Heart left ventricle (tissue), 16 donors: ENCODE measurements around the gene POMP. TPM values are rescaled to one million over a fixed set of nuclear protein-coding genes. Genes with fewer than 3 reads are reported as not detected.

Source experiments
- ATAC-seq, 4 donors: fragments of 200-7000 bp; cut with Tn5 transposase; one replicate each; pipeline ENCODE4 v1.9.1; 2020 to 2022; ENCODE audit warnings: moderate library complexity in 4 of 4, mild to moderate bottlenecking in 3 of 4, moderate number of reproducible peaks in 1 of 4
- DNase-seq, 5 donors: peaks; one replicate each; pipeline ENCODE4 v3.0.0-alpha.2; 2020
- H3K27ac ChIP-seq, 12 donors: fragments of 200-600 bp; sonication (generic) in 4 of 12; one replicate each; pipeline versions ENCODE4 v1.5.0 to v1.8.0; 2016 to 2022; ENCODE audit warnings: mild to moderate bottlenecking in 2 of 12
- H3K27me3 ChIP-seq, 9 donors: fragments of 200-600 bp; sonication (generic) in 2 of 9; one replicate each; pipeline versions ENCODE4 v1.5.1 to v1.8.0; 2016 to 2022; ENCODE audit warnings: mild to moderate bottlenecking in 3 of 9
- H3K36me3 ChIP-seq, 9 donors: fragments of 200-600 bp; sonication (generic) in 2 of 9; one replicate each; pipeline versions ENCODE4 v1.5.0 to v1.8.0; 2018 to 2022; ENCODE audit warnings: mild to moderate bottlenecking in 2 of 9
- H3K4me1 ChIP-seq, 12 donors: fragments of 200-600 bp; sonication (generic) in 4 of 12; one replicate each; pipeline versions ENCODE4 v1.5.0 to v1.8.0; 2016 to 2022; ENCODE audit warnings: mild to moderate bottlenecking in 3 of 12
- H3K4me3 ChIP-seq, 12 donors: fragments of 200-600 bp; sonication (generic) in 4 of 12; one replicate each; pipeline versions ENCODE4 v1.5.0 to v1.8.0; 2017 to 2022; ENCODE audit warnings: mild to moderate bottlenecking in 9 of 12, moderate library complexity in 4 of 12
- H3K9me3 ChIP-seq, 12 donors: fragments of 200-600 bp; sonication (generic) in 4 of 12; one replicate each; pipeline versions ENCODE4 v1.5.0 to v1.8.0; 2016 to 2022; ENCODE audit warnings: mild to moderate bottlenecking in 1 of 12
- POLR2A ChIP-seq, 2 donors: fragments of 450-650 bp; IDR thresholded peaks; one replicate each; pipeline ENCODE4 v1.6.1; 2017; ENCODE audit warnings: antibody characterized with exemption in 2 of 2, mild to moderate bottlenecking in 2 of 2, moderate library complexity in 2 of 2
- WGBS, 4 donors: extraction: QIAGEN DNeasy Blood & Tissue Kit in 2 of 4; methylation state at CpG; one replicate each; pipeline versions ENCODE4 v1.1.5 to v1.1.7; 2013 to 2018; 5-methylcytosine and 5-hydroxymethylcytosine counted together
- intact Hi-C, 10 donors: fragments of 100-400 bp; cut with DNase I; formaldehyde crosslinking; loops; one replicate each; pipeline versions ENCODE4 v1.11.1 to v1.14.2; 2022
- polyA plus RNA-seq, 2 donors: library from polyadenylated mRNA; stranded (reverse); fragments of 200-250 nt; gene quantifications; one replicate each; pipeline ENCODE4 v1.2.3, GENCODE V29; 2013
- total RNA-seq, 9 donors: library from RNA; depleted of rRNA in 2 of 9; stranded (reverse); fragments of >200 nt in 2 of 9; fragmentation: NEBNext Ultra II Directional in 3 of 9; extraction: Animal tissue kit (Norgen Biotek cat#: 25700) in 3 of 9; gene quantifications; one replicate each; pipeline versions ENCODE4 v1.1.0 to v1.2.4, GENCODE V29; 2016 to 2023
- TF ChIP-seq, protein P1 (sequence below), 12 donors: fragments of 200-600 bp; sonication (generic) in 4 of 12; IDR thresholded peaks; one replicate each; pipeline versions ENCODE4 v1.5.0 to v1.8.0; 2018 to 2022; ENCODE audit warnings: antibody characterized with exemption in 12 of 12, mild to moderate bottlenecking in 5 of 12
- donor health status: ischemic (EF 13 %, LVEDD 7.1; RV severe dilation, severe dysfunction).
- donor health status: healthy with polysubstance abuse.
- donor health status: DM: no; HTN: yes; CAD: no.
- donor health status: DM: no; HTN: no; CAD: no.
- donor health status: ischemic (EF 25% LVEDD 6.9; RV normal size, moderate dysfunction).
- donor health status: ischemic (EF 25% LVEDD 5.7; RV mildly dilated, moderate dysfunction).
- donor health status: healthy.
- donor health status: DM: yes; HTN: yes; CAD: no.
- donor health status: ischemic (EF 35%, LVEDD 5.7; RV mildly dilated, moderate dysfunction).
- donor health status: nonischemic (EF 11% LVEDD 7.7; RV severe dilation, severe dysfunction).
- donor health status: DM: yes; HTN: yes; CAD: no.
- donor health status: PGD.
- donor health status: ischemic (EF 29% LVEDD 5.4; RV normal size, mild dysfunction).
- donor health status: nonischemic (EF 23%, LVEDD 6.1; RV moderate dilation, normal function).

Gene POMP
- total and polyA plus RNA-seq, 11 donors = 87.8 to 149 (median 102) TPM

GRCh38 chr13:28618230-28618994 is 40.5 kb upstream of the POMP start:
- TF ChIP-seq, protein P1, sequence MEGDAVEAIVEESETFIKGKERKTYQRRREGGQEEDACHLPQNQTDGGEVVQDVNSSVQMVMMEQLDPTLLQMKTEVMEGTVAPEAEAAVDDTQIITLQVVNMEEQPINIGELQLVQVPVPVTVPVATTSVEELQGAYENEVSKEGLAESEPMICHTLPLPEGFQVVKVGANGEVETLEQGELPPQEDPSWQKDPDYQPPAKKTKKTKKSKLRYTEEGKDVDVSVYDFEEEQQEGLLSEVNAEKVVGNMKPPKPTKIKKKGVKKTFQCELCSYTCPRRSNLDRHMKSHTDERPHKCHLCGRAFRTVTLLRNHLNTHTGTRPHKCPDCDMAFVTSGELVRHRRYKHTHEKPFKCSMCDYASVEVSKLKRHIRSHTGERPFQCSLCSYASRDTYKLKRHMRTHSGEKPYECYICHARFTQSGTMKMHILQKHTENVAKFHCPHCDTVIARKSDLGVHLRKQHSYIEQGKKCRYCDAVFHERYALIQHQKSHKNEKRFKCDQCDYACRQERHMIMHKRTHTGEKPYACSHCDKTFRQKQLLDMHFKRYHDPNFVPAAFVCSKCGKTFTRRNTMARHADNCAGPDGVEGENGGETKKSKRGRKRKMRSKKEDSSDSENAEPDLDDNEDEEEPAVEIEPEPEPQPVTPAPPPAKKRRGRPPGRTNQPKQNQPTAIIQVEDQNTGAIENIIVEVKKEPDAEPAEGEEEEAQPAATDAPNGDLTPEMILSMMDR (IDR thresholded peaks at IDR 0.05) = no peak
- no peak for TF ChIP-seq POLR2A (IDR thresholded peaks at IDR 0.05)
- Histone ChIP-seq H3K4me3 (peak overlapping the region in 8 of 12 donors; percentile 3 to 36 (median 26)), H3K9me3 (no peaks in the 10 kb centered on the region), H3K4me1 (peaks cover 0 to 23% (median 0%) of the 10 kb centered on the region in 12 donors), H3K27me3 (no peaks in the 10 kb centered on the region), H3K36me3 (no peaks in the 10 kb centered on the region), H3K27ac (peak overlapping the region in 1 of 12 donors; percentile 13)
- intact Hi-C loops = no loop called here
- ATAC-seq = no peak
- WGBS, 4 donors = 56 to 62% (median 62%) methylated on average over 31 of the region's 31 CpGs
- DNase-seq = no peak

DNA sequence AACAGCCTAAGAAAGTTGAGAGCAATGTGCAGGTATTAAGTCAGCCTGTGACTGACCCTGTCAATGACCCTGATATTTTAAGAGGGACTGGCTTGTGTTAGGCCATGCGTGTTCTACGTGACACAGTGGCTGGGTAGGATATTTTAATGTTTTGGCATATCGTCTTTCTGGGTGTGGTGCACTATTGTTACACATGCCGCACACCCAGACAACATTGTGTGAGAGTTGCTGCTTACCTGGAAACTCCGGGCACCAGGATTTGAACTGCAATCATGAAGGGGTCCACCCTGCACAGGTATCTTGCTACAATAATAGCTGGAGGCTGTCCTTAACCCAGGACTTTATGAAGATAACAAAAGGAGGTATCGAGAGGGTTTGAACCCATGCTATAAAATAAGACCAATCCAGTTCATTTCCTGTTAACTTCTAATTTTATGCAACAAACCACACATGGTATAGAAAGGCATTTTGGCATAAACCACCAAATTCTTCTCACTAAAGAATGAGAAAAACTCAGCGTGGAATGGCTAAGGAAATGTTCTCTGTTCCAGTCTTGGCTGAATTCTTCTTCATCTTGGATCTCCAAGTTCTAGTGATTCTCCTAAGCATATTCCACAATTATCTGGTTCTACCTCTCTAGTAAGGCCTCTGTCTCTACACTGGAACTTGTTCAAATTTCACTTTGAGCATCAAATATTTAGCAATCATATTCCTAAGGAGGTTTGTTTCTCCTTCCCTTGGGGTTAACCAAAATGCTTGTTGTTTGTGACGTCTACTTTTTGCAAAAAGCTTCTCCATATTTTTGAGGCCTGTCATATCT is 38.7 kb upstream of the POMP start:
- Histone ChIP-seq H3K4me1 (peaks cover 0 to 35% (median 0%) of the 10 kb centered on the region in 12 donors), H3K4me3 (no peak overlapping the region), H3K27ac (peak overlapping the region in 1 of 12 donors; percentile 43), H3K27me3 (no peaks in the 10 kb centered on the region), H3K9me3 (no peaks in the 10 kb centered on the region), H3K36me3 (no peaks in the 10 kb centered on the region)
- TF ChIP-seq, protein P1 (IDR thresholded peaks at IDR 0.05) = no peak
- TF ChIP-seq POLR2A (IDR thresholded peaks at IDR 0.05) = no peak
- intact Hi-C loops = no loop called here
- ATAC-seq = no peak
- no peak for DNase-seq
- WGBS, 4 donors = 82 to 94% (median 87%) methylated on average over 8 of the region's 8 CpGs

GRCh38 chr13:28621449-28621848 is 37.5 kb upstream of the POMP start:
- 89 to 94% (median 90%) methylated on average over 5 of the region's 5 CpGs for WGBS, 4 donors
- intact Hi-C loops = no loop called here
- ATAC-seq (peak in 3 of 4 donors; percentile 34 to 56 (median 39)), DNase-seq (no peak)
- no peak overlapping the region for H3K4me3 ChIP-seq
- no peaks in the 10 kb centered on the region for H3K27me3 ChIP-seq
- no peaks in the 10 kb centered on the region for H3K36me3 ChIP-seq
- no peaks in the 10 kb centered on the region for H3K9me3 ChIP-seq
- peak overlapping the region in 1 of 12 donors; percentile 85 for H3K27ac ChIP-seq
- peaks cover 0 to 35% (median 0%) of the 10 kb centered on the region in 12 donors for H3K4me1 ChIP-seq
- TF ChIP-seq, protein P1 (IDR thresholded peaks at IDR 0.05) = no peak
- no peak for TF ChIP-seq POLR2A (IDR thresholded peaks at IDR 0.05)

- no peaks in the 10 kb centered on the region for H3K27me3 ChIP-seq
- WGBS, 4 donors = 82 to 93% (median 91%) methylated on average over 8 of the region's 8 CpGs
- intact Hi-C loops = no loop called here
- peak; percentile 30 to 70 (median 66) for DNase-seq
- H3K9me3 ChIP-seq = no peaks in the 10 kb centered on the region
- peaks cover 0 to 35% (median 0%) of the 10 kb centered on the region in 12 donors for H3K4me1 ChIP-seq
- H3K4me3 ChIP-seq = no peak overlapping the region
- peak; percentile 62 to 82 (median 70) for ATAC-seq
- peak overlapping the region in 3 of 12 donors; percentile 2 to 85 (median 34) for H3K27ac ChIP-seq
- H3K36me3 ChIP-seq = no peaks in the 10 kb centered on the region
- TF ChIP-seq POLR2A (IDR thresholded peaks at IDR 0.05) = no peak
- TF ChIP-seq, protein P1 (IDR thresholded peaks at IDR 0.05) = no peak
These were observed 36.6 kb upstream of the POMP start for GRCh38 chr13:28622286-28622685.
